Stimulated activated CD4-positive, alpha-beta T cell treated with anti-CD3 and anti-CD28 coated beads, Interleukin-12 subunit alpha, Interleukin-12 subunit beta, amount 100 ng/mL, for 48 hours (primary cell): ENCODE data around the gene MACROD2.

Source experiments
- DNase-seq, 3 donors: peaks; one replicate each; pipeline ENCODE4 v3.0.0-alpha.2; 2020; ENCODE audit warnings: low read depth in 2 of 3, low spot score in 1 of 3

Gene MACROD2

GRCh38 chr20:15902493-15902892 lies 1907.2 kb downstream of the MACROD2 start:
- DNase-seq, result no peak

- DNase-seq, result no peak
Observed at GRCh38 chr20:15905661-15906060, 1910.3 kb downstream of the MACROD2 start.

- no peak for DNase-seq
Observed at GRCh38 chr20:15909995-15910394, 1914.7 kb downstream of the MACROD2 start.

GRCh38 chr20:15911581-15911980 lies 1916.3 kb downstream of the MACROD2 start:
- no peak for DNase-seq

GRCh38 chr20:15913391-15914025 lies 1918.2 kb downstream of the MACROD2 start:
- no peak for DNase-seq

- DNase-seq, result no peak
Observed at GRCh38 chr20:15916623-15917022, 1921.3 kb downstream of the MACROD2 start.

- no peak for DNase-seq
Observed at GRCh38 chr20:15917283-15917682, 1922.0 kb downstream of the MACROD2 start.

- no peak for DNase-seq
Observed at GRCh38 chr20:15918631-15919030, 1923.3 kb downstream of the MACROD2 start.

- DNase-seq, result no peak
Observed at GRCh38 chr20:15919118-15919517, 1923.8 kb downstream of the MACROD2 start.

GRCh38 chr20:15921930-15922329 lies 1926.6 kb downstream of the MACROD2 start:
- no peak for DNase-seq

- DNase-seq, result no peak
Observed at GRCh38 chr20:15922556-15922955, 1927.2 kb downstream of the MACROD2 start.

- DNase-seq, result no peak
Observed at GRCh38 chr20:15923030-15923776, 1927.9 kb downstream of the MACROD2 start.

- no peak for DNase-seq
Observed at GRCh38 chr20:15924556-15924955, 1929.2 kb downstream of the MACROD2 start.

- no peak for DNase-seq
Observed at GRCh38 chr20:15925376-15925775, 1930.1 kb downstream of the MACROD2 start.

GRCh38 chr20:15927893-15928650 lies 1932.8 kb downstream of the MACROD2 start:
- DNase-seq, result no peak

- DNase-seq, result no peak
Observed at GRCh38 chr20:15928946-15929345, 1933.6 kb downstream of the MACROD2 start.

- DNase-seq, result no peak
Observed at GRCh38 chr20:15930311-15931305, 1935.3 kb downstream of the MACROD2 start.

- no peak for DNase-seq
Observed at GRCh38 chr20:15931897-15932296, 1936.6 kb downstream of the MACROD2 start.

- DNase-seq, result no peak
Observed at GRCh38 chr20:15937179-15937578, 1941.9 kb downstream of the MACROD2 start.

GRCh38 chr20:15938847-15939246 lies 1943.5 kb downstream of the MACROD2 start:
- no peak for DNase-seq

- DNase-seq, result no peak
Observed at GRCh38 chr20:15940127-15940526, 1944.8 kb downstream of the MACROD2 start.
